ENCODE data around the gene NTM. TPM values are rescaled to one million over a fixed set of nuclear protein-coding genes. Genes with fewer than 3 reads are reported as not detected.
A peak's percentile ranks its signal among the peaks of the same experiment; 100 is the strongest.
"Not testable (repeated sequence)": the region's sequence is repeated elsewhere in the genome, so short reads cannot be mapped to it uniquely, and the experiment has no call there.

The NTM gene
- total RNA-seq: 1 to 10 TPM; 1.0 to 1.7 TPM
- long read RNA-seq: 0 reads

- DNase-seq: peak; percentile 59 to 65
- intact Hi-C loops (cut with DNase I, micrococcal nuclease): no loop called here
- ATAC-seq: peak; percentile 97
These were observed at the start of gene NTM for GRCh38 chr11:131370090-131370751. NTM (plus strand) TSS chr11:131370615.

GRCh38 chr11:131324921-131325570 lies 45.4 kb upstream of the NTM start:
- intact Hi-C loops (cut with DNase I, micrococcal nuclease): no loop called here
- ATAC-seq (no peak), DNase-seq (no peak)

DNA sequence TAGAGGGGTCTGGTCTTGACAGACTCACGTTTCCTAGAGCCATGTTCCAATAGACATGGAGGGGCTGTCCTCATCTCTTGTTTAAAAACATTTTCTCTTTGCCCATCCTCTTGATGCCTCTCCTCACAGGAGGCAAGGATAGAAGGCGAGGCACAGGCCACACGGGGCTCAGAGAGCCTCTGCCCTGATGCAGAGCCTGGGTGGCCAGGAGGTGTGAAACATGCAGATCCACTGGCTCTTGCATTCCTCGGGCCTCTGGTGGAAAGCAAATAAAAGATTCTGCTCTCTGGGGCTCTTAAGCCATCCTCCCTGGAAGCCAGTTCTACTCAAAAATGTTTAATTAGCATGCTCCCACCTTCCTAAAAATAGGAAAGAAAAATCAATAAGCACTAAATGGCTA lies 43.6 kb upstream of the NTM start:
- ATAC-seq: no peak
- intact Hi-C loops (cut with DNase I, micrococcal nuclease): no loop called here
- no peak for DNase-seq

DNA sequence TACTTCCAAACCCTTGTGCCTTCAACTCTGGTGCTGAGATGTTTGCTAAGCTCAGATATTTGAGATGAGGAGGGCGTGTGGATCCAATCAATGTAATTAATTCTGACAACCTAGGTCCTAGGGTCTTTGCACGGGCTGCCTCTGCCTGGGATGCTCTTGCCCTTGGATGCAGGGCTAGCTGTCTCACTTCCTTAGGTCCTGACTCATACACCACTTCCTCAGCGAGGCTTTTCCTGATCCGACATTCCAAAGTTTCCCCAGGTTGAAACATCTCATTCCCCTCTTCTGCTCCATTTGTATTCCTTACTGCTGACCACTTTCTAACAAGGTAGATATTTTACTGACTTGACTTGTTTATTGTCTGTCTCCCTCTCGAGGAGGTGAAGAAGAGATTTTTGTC lies 43.0 kb upstream of the NTM start:
- DNase-seq: no peak
- intact Hi-C loops (cut with DNase I, micrococcal nuclease): no loop called here
- no peak for ATAC-seq

GRCh38 chr11:131328843-131329242 lies 41.6 kb upstream of the NTM start:
- no peak for DNase-seq
- ATAC-seq: no peak
- intact Hi-C loops (cut with DNase I, micrococcal nuclease): no loop called here

DNA sequence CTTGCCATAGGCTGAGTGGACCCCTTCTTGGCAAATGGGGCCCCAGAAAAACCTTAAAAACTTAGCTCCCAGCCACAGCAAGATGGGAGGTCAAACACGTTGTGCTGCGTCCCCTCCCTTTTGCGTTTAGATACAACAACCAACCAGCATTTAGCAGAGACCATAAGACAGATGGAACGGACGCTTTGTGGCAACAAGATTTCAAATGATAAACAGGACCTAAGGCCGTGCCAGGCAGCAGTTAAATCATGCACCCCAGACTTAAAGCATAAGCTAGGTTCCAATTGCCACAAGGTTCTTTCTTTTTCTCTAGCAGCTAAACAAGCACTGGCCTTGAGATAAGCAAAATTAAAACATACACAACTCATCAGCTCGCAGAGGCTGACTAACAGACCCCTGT lies 39.4 kb upstream of the NTM start:
- no peak for DNase-seq
- ATAC-seq: no peak
- intact Hi-C loops (cut with DNase I, micrococcal nuclease): no loop called here

DNA sequence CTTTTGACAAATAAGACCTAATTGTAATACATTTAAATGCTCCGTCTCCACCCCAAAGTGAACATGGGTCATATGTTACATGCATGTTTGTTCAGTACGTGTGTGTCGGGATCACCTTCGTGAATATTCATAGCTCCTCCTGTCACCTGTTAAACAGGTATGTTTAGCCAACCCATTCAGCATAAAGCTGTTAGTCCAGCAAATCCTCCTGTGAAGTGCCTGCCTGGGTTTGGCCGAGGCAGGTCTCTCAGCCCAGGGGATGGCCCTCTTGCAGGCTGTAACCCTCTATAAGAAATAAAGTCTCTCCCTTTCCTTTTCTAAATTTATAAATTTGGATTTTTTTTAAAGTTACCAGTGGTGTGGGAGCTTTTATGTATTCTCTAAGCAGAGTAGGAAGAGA lies 38.9 kb upstream of the NTM start:
- intact Hi-C loops (cut with DNase I, micrococcal nuclease): no loop called here
- ATAC-seq (no peak), DNase-seq (no peak)

DNA sequence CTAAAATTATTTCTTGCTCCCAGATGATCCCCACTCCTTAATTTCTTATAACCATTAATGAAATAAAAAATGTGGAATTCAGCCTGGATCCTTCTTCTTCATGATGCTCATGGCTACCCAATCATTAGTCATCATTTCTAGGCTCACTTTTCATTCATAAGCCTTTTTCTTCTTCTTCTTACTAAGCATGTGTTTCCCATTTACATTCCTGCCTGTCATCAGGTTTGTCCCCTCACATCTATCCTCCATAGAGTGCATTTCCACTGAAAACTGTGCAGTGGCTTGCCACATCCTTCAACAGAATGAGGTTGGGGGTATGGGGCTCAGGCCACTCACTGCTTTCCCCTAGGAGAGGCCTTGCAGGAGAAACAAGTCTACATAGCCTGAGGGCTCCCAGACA lies 35.8 kb upstream of the NTM start:
- DNase-seq: no peak
- intact Hi-C loops (cut with DNase I, micrococcal nuclease): no loop called here

GRCh38 chr11:131341900-131342299 lies 28.5 kb upstream of the NTM start:
- DNase-seq; intact Hi-C loops (cut with DNase I, micrococcal nuclease); ATAC-seq: not testable (repeated sequence)

More for the DNA sequence above, 35.8 kb upstream of the NTM start:
- no peak for ATAC-seq

DNA sequence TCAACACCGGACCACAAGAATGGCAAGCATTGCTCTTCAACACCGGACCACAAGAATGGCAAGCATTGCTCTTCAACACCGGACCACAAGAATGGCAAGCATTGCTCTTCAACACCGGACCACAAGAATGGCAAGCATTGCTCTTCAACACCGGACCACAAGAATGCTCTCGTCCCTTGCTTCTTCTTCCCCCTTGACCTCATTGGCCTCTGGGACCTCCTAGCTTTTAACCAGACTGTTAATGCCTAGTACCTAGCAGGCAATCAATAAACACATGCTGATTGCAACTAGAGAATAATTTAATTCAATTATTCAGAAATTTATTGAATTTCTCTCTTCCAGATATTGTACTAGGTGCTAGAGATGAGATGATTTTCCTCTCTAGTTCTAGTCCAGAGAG lies 28.0 kb upstream of the NTM start:
- DNase-seq; intact Hi-C loops (cut with DNase I, micrococcal nuclease); ATAC-seq: not testable (repeated sequence)

- intact Hi-C loops (cut with DNase I, micrococcal nuclease): no loop called here
These were observed 25.0 kb upstream of the NTM start for GRCh38 chr11:131345406-131345805.

GRCh38 chr11:131349368-131350086 lies 20.9 kb upstream of the NTM start:
- DNase-seq (no peak), ATAC-seq (no peak)
- intact Hi-C loops (cut with DNase I, micrococcal nuclease): no loop called here

More at GRCh38 chr11:131345406-131345805, 25.0 kb upstream of the NTM start:
- no peak for ATAC-seq
- DNase-seq: no peak

- ATAC-seq: no peak
- intact Hi-C loops (cut with DNase I, micrococcal nuclease): no loop called here
These were observed 19.5 kb upstream of the NTM start for GRCh38 chr11:131350872-131351271.

GRCh38 chr11:131351848-131352247 lies 18.6 kb upstream of the NTM start:
- ATAC-seq (no peak), DNase-seq (no peak)
- intact Hi-C loops (cut with DNase I, micrococcal nuclease): no loop called here

More at GRCh38 chr11:131350872-131351271, 19.5 kb upstream of the NTM start:
- DNase-seq: no peak

DNA sequence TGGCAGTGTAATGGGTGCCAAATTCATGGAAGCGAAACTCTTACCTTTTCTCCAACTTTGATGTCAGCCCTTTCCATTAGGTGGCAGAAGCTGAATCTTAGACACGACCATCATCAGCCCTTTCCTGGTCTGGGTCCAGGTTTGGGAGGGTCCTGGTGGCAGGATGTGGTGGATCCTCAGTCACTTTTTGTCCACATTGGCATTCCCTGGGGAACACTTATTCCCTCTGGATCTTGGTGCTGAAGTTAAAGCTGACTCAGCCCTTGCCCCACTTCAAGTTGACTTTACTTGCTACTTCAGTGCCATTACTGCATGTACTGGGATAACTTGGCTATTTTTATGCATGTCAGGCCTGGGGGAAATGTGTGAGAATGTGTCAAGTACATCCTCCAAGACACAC lies 16.6 kb upstream of the NTM start:
- intact Hi-C loops (cut with DNase I, micrococcal nuclease): no loop called here
- ATAC-seq: no peak

GRCh38 chr11:131354251-131354701 lies 16.1 kb upstream of the NTM start:
- DNase-seq: no peak
- no peak for ATAC-seq
- intact Hi-C loops (cut with DNase I, micrococcal nuclease): no loop called here

More for the DNA sequence above, 16.6 kb upstream of the NTM start:
- DNase-seq: no peak

DNA sequence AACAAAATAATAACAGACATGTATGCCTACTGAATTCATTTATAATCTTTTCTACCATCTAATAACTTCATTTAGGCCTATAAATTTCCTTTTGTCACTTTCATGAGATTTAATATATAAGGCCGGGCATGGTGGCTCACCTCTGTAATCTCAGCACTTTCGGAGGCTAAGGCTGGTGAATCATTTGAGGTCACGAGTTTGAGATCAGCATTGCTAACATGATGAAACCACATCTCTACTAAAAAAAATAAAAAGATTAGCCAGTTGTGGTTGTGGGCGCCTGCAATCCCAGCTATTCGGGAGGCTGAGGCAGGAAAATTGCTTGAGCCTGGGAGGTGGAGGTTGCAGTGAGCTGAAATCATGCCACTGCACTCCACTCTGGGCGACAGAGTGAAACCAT lies 14.2 kb upstream of the NTM start:
- intact Hi-C loops (cut with DNase I, micrococcal nuclease): no loop called here
- ATAC-seq (no peak), DNase-seq (no peak)

- no peak for DNase-seq
- no peak for ATAC-seq
- intact Hi-C loops (cut with DNase I, micrococcal nuclease): no loop called here
These were observed 5.0 kb upstream of the NTM start for GRCh38 chr11:131365329-131365930.

DNA sequence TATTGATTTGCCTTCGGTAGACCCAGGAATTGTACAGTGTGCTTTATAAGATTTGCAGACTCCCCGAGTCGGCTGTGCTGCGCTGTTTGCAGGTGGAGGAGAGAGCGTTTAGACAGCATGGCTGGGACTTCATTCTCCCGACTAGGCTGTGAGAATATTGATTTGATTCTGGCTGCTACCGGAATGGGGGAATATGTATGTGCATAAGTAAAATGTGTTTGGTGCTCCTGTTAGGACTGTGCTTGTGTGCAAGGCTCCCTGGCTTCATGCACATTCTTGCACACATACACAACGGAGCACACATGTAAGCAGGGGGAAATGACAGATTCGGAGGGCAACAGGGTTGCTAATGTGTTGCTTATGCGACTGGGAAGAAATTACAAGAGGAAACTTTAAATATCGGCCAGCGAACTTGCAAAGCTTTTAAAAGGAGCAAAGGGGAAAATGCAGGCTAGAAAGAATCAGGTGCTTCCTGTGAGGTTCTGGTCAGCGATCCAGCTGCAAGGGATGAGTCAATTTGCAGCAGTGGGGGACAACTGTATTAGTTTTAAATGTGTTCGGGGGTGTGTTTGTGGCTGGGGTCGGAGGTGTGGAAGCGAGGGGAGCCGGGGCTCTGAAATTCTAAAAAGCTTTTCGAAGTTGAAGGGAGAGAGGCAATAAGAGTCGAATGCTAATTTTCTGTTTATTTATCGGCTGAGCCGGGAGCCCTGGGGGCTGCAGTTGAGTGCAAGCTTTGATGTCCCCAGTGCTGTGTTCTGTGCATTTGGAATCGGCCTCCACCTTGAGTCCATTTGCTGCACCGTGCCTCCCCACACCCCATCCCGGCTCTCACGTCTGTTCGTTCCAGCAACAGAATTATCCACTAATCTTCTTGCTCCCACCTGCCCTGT lies 731 bp downstream of the NTM start:
- intact Hi-C loops (cut with DNase I, micrococcal nuclease): no loop called here
- ATAC-seq: no peak
- DNase-seq: no peak
